Retinal pigment epithelial cell (primary cell): Measurements from ENCODE around the gene SERPINB1.
"Not testable (repeated sequence)": the region's sequence is repeated elsewhere in the genome, so short reads cannot be mapped to it uniquely, and the experiment has no call there.

ENCODE experiments used
- DNase-seq: peaks from one replicate; pipeline ENCODE4 v3.0.0-alpha.2; 2010; ENCODE audit warnings: low read depth
- H3K4me3 ChIP-seq: 2 replicates; pipeline ENCODE4 v1.5.1; 2011; ENCODE audit warnings: mild to moderate bottlenecking, low read length, control low read depth, moderate library complexity
- CTCF ChIP-seq: conservative IDR thresholded peaks from 2 replicates; pipeline ENCODE4 v1.5.1; 2011; ENCODE audit warnings: low read depth, low read length, control low read depth, inconsistent platforms

Gene SERPINB1

GRCh38 chr6:2863901-2864300 is 22.2 kb upstream of the SERPINB1 start:
- TF ChIP-seq CTCF: no peak
- no peak overlapping the region for H3K4me3 ChIP-seq

GRCh38 chr6:2862712-2863181 is 21.1 kb upstream of the SERPINB1 start:
- no peak for TF ChIP-seq CTCF
- no peak overlapping the region for H3K4me3 ChIP-seq
- no peak for DNase-seq

More at GRCh38 chr6:2863901-2864300, 22.2 kb upstream of the SERPINB1 start:
- no peak for DNase-seq

- H3K4me3 ChIP-seq: no peak overlapping the region
- no peak for TF ChIP-seq CTCF
- DNase-seq: no peak
Measured at GRCh38 chr6:2861822-2862164, 20.1 kb upstream of the SERPINB1 start.

- H3K4me3 ChIP-seq: no peak overlapping the region
- DNase-seq: no peak
- no peak for TF ChIP-seq CTCF
Measured at GRCh38 chr6:2861060-2861821, 19.6 kb upstream of the SERPINB1 start.

- H3K4me3 ChIP-seq, DNase-seq: not testable (repeated sequence)
Measured at GRCh38 chr6:2860706-2861059, 19.0 kb upstream of the SERPINB1 start.

- not testable (repeated sequence) for H3K4me3 ChIP-seq, DNase-seq
Measured at GRCh38 chr6:2859798-2860705, 18.4 kb upstream of the SERPINB1 start.

- H3K4me3 ChIP-seq: no peak overlapping the region
- no peak for TF ChIP-seq CTCF
- DNase-seq: no peak
Measured at GRCh38 chr6:2859185-2859700, 17.6 kb upstream of the SERPINB1 start.
